Activated naive CD8-positive, alpha-beta T cell treated with anti-CD3 and anti-CD28 coated beads, Interleukin-2, amount 50 U/mL, for 24 hours (primary cell): ENCODE measurements around the gene HES7.

Experiments used
- ATAC-seq: fragments of 150-1000 bp; cut with Tn5 transposase; one replicate; pipeline ENCODE4 v1.10.0; 2021
- DNase-seq: peaks from one replicate; pipeline ENCODE4 v3.0.0; 2021
- H3K27ac Mint-ChIP-seq: one replicate; pipeline ENCODE4 v1.8.0; 2021; ENCODE audit warnings: mild to moderate bottlenecking, mixed read lengths
- H3K27me3 Mint-ChIP-seq: one replicate; pipeline ENCODE4 v1.8.0; 2021; ENCODE audit warnings: mixed read lengths
- H3K36me3 Mint-ChIP-seq: one replicate; pipeline ENCODE4 v1.8.0; 2021; ENCODE audit warnings: low read depth, mixed read lengths
- H3K4me1 Mint-ChIP-seq: one replicate; pipeline ENCODE4 v1.8.0; 2021; ENCODE audit warnings: mixed read lengths
- H3K4me3 Mint-ChIP-seq: one replicate; pipeline ENCODE4 v1.8.0; 2021; ENCODE audit warnings: mild to moderate bottlenecking, moderate library complexity, mixed read lengths
- H3K9me3 Mint-ChIP-seq: one replicate; pipeline ENCODE4 v1.8.0; 2021; ENCODE audit warnings: mixed read lengths

The HES7 gene

DNA sequence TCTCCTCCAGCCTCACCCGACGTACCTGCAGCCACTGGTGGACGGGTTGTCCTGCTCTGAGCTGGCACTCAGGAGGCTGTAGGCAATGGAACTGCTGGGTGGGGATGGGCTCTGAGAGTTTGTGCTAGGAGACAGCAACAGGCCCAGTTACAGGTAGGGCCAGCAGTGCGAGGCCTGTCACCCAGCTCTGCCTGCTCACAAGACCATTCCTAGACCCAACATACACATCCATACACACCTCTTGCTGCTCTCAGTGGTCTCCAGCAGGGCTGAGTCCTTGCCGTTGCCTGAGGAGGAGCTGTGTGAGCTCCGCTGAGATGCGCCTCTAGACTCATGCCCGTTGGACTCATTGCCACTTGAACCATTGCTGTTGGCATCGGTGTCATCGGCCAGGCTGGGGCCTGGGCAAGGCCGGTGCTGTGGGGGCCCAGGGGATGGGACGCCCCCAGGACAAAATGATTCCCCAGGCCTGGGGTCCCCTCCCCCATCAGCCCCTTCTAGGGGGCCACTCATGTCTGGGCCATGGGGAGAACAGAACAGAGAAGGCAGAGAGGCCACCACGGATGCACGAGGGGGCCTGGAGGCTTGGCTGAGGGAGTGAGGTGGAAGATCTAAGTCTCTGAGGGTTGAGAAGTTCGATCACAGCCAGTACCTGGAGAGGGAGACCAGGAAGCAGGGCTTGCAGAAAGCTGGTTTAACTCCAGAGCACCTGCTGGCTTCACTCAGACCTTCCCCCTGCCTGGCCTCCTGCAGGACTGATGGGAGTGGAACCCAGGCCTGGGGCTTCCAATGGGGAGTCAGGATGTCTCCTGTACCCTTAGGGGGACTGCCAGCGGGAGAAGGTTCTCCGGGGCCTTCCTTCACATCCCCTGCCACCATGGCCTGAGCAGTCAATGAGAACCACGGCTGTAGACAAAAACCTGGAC lies 26.6 kb upstream of the HES7 start:
- Mint-ChIP-seq H3K27ac (no peak overlapping the region), H3K4me3 (no peak overlapping the region), H3K36me3 (peaks cover 28% of the 10 kb centered on the region), H3K4me1 (peaks cover 50% of the 10 kb centered on the region), H3K9me3 (no peaks in the 10 kb centered on the region), H3K27me3 (no peaks in the 10 kb centered on the region)
- DNase-seq (no peak), ATAC-seq (no peak)

GRCh38 chr17:8149419-8150193 lies 25.7 kb upstream of the HES7 start:
- H3K36me3 Mint-ChIP-seq = peaks cover 28% of the 10 kb centered on the region
- ATAC-seq (no peak), DNase-seq (no peak)
- peaks cover 42% of the 10 kb centered on the region for H3K4me1 Mint-ChIP-seq
- H3K9me3 Mint-ChIP-seq = no peaks in the 10 kb centered on the region
- no peak overlapping the region for H3K4me3 Mint-ChIP-seq
- H3K27me3 Mint-ChIP-seq = no peaks in the 10 kb centered on the region
- H3K27ac Mint-ChIP-seq = peak overlapping the region; percentile 11

DNA sequence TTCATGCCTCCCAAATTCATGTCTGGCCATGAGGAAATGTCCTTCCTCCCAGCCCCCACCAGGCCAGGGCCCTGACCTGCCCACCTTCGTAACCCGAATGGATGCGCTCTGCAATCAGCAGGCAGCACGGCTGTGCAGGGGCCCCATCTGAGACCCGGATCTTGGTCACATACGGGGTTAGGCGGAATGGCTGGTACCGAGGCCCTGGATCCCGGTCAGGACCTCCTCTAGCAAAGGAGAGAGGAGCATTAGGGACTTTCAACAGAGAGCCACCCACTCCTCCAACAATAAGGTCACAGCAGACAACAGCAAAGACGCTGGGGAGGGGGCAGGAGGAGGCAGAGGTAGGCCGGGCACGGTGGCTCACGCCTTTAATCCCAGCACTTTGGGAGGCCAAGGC lies 24.7 kb upstream of the HES7 start:
- ATAC-seq = no peak

DNA sequence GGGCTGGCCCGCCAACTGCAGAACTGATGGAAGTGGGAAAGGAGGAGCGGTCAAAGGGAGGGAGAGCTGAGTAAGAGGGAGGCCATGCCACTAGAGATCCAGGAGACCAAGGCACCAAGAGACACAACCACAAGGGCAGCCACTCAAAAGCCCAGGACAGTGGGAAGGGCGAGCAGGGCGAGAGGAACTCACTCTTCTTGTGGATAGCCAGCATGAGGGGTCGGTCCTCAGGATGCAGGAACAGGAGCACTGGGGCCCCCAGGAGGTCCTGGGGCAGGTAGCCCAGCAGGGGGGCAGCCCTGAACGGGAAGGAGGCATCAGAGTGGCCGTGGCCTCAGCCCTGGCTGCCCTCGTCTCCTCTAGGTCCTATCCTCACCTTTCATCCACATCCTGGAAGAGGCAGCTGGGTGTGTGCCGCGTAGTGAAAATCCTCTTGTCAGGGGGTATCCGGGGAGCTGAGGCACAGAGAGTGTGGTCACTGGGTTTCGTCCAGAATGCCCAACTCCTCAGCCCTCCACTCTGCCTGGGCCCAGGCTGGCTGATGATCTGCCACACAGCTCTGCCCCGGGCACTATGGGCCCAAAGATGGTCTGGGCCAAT lies 24.0 kb upstream of the HES7 start:
- peaks cover 25% of the 10 kb centered on the region for H3K4me1 Mint-ChIP-seq
- no peaks in the 10 kb centered on the region for H3K27me3 Mint-ChIP-seq
- ATAC-seq (no peak), DNase-seq (no peak)
- H3K36me3 Mint-ChIP-seq = peaks cover 32% of the 10 kb centered on the region
- H3K4me3 Mint-ChIP-seq = no peak overlapping the region
- H3K9me3 Mint-ChIP-seq = no peaks in the 10 kb centered on the region
- H3K27ac Mint-ChIP-seq = no peak overlapping the region

More for the DNA sequence above, 24.7 kb upstream of the HES7 start:
- Mint-ChIP-seq H3K9me3 (no peaks in the 10 kb centered on the region), H3K27me3 (no peaks in the 10 kb centered on the region), H3K36me3 (peaks cover 34% of the 10 kb centered on the region), H3K4me3 (no peak overlapping the region), H3K4me1 (peaks cover 31% of the 10 kb centered on the region), H3K27ac (no peak overlapping the region)
- DNase-seq = no peak

GRCh38 chr17:8147141-8147804 lies 23.4 kb upstream of the HES7 start:
- DNase-seq (no peak), ATAC-seq (no peak)
- Mint-ChIP-seq H3K9me3 (no peaks in the 10 kb centered on the region), H3K4me3 (no peak overlapping the region), H3K36me3 (peaks cover 31% of the 10 kb centered on the region), H3K27ac (no peak overlapping the region), H3K4me1 (peaks cover 18% of the 10 kb centered on the region), H3K27me3 (no peaks in the 10 kb centered on the region)

DNA sequence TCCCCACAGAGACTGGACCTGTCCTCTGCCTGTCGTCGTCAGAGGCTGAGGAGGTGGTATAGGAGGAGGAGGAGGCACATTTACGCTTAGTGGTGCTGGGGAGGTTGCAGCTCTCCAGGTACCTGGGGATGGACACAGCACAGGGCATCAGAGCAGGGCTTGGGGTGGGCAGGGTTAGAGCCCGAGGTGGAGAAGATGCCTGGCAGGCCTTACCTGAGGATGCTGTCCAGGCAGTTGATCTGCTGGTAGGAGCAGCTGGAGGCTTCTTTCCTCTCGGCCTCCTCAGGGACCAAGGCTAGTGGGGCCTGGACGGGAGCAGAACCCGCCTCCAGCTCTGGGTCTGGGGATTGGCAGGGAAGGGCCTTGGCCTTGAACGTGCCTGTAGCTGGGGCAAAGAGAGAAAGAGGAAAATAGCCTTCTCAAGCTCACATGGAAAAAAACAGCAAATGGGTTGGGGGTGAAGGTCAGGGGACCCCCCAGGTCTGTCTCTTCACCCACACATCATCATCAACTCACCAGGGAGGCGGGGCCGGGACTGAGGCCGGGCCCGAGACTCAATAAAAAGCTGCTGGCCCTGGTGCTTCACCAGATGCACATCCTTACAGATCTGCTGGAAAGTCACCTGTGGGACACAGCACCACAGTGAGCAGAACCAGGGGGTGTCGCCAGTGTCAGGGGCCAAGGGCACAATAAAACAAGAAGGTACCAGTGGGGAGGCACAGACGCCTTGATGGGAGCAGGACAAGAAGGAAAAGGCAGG lies 22.7 kb upstream of the HES7 start:
- Mint-ChIP-seq H3K4me1 (peaks cover 14% of the 10 kb centered on the region), H3K27ac (no peak overlapping the region), H3K36me3 (peaks cover 31% of the 10 kb centered on the region), H3K9me3 (no peaks in the 10 kb centered on the region), H3K4me3 (no peak overlapping the region), H3K27me3 (no peaks in the 10 kb centered on the region)
- ATAC-seq (no peak), DNase-seq (no peak)

DNA sequence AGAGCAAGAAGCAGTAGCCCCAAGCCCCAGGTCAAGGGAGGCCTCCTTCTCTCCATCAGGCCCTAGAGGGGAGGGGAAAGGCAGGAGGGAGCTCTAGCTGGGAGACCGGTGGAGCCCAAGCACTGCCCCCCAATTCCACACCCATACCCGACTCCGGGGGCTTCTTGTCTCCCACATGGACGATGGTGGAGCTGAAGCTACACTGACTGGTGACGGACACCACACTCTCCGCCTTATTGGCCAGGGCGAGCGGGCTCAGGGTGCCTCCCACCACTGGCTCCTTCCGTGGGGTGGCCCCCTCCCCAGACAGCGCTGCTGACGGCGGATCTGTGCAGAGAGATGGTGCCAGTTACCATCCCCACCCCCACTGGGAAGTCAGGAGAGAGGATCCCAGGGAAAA lies 21.9 kb upstream of the HES7 start:
- H3K4me1 Mint-ChIP-seq = peaks cover 9% of the 10 kb centered on the region
- no peak overlapping the region for H3K27ac Mint-ChIP-seq
- H3K9me3 Mint-ChIP-seq = no peaks in the 10 kb centered on the region
- H3K27me3 Mint-ChIP-seq = no peaks in the 10 kb centered on the region
- no peak overlapping the region for H3K4me3 Mint-ChIP-seq
- H3K36me3 Mint-ChIP-seq = peaks cover 35% of the 10 kb centered on the region
- no peak for ATAC-seq
- no peak for DNase-seq

DNA sequence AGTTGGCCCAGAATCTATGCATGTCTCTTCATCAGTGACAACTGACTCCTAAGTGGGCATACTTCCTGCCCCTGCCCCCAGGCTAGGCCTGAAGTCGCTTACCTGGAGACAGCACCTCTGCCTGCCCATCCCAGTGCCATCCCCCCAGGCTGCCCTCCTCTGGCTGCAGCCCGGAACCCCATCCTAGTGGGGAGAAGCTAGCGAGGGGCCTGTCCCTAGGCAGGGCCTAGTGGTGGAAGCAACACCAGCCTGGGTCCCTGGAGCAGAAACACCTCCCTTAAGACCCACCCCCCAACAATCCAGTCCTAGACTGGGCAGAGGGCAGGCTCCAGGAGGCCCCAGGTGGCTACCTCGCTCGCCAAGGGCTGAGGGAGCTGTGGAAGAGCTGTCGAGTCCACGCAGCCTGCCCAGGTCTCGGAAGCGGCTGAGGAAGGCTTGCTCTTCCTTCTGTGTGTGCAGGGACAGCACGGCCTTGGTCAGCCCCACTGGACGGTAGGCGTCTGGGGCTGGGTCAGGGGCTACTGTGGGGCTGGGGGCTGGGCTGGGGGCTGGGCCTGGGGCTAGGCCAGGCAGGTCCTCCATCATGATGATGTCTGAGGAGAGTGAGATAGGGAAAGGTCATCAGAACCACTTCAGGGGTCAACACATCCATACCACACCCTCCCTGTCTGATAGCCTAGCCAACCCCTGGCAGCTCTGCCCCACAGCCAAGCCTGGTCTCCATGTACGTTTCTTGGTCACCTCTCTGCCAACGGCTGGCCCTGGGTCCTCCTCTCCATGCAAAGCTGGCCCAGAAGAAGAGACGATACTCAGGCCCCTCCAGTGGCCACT lies 20.7 kb upstream of the HES7 start:
- Mint-ChIP-seq H3K9me3 (no peaks in the 10 kb centered on the region), H3K27ac (no peak overlapping the region), H3K4me3 (no peak overlapping the region), H3K27me3 (no peaks in the 10 kb centered on the region), H3K4me1 (no peaks in the 10 kb centered on the region), H3K36me3 (peaks cover 41% of the 10 kb centered on the region)
- DNase-seq (no peak), ATAC-seq (no peak)

GRCh38 chr17:8143581-8144400 lies 19.9 kb upstream of the HES7 start:
- H3K4me3 Mint-ChIP-seq = no peak overlapping the region
- no peak overlapping the region for H3K27ac Mint-ChIP-seq
- H3K9me3 Mint-ChIP-seq = no peaks in the 10 kb centered on the region

DNA sequence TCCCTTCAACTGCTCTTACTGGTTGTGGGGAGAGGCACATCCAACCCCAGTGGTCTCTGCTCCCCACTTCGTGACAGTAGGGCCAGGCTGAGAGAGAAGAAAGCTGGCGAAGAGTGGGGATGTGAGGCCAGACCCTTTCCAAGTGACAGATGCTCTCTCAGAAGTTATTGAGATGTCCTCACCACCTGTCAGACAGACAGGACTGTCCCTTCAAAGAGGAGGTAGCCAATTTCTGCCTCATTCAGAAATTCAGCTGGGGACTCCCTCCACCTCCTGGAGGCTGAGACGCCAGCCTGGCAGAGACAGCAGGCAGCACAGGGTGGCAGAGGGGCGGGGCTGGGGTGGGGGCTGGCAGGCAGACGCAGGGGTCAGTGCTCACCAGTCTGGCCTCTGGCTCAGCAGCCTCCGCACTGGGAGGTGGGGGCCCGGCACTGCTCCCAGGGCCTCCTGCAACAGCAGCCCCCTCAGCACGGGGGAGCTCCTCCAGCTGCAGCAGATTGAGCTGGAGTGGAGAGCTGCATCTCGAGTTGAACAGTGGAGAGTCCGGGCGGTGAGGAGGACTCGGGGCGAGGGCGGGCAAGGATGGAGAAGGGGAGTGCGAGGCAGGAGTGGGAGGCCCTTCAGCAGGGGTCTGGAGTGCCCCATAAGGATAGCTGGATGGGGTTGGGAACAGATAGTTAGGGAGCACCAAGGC lies 19.1 kb upstream of the HES7 start:
- Mint-ChIP-seq H3K4me1 (no peaks in the 10 kb centered on the region), H3K27ac (no peak overlapping the region), H3K36me3 (peaks cover 34% of the 10 kb centered on the region), H3K27me3 (peaks cover 2% of the 10 kb centered on the region), H3K4me3 (no peak overlapping the region), H3K9me3 (no peaks in the 10 kb centered on the region)
- DNase-seq (no peak), ATAC-seq (no peak)

More at GRCh38 chr17:8143581-8144400, 19.9 kb upstream of the HES7 start:
- ATAC-seq (no peak), DNase-seq (no peak)
- Mint-ChIP-seq H3K36me3 (peaks cover 41% of the 10 kb centered on the region), H3K4me1 (no peaks in the 10 kb centered on the region), H3K27me3 (peaks cover 2% of the 10 kb centered on the region)

GRCh38 chr17:8142158-8142886 lies 18.4 kb upstream of the HES7 start:
- Mint-ChIP-seq H3K9me3 (no peaks in the 10 kb centered on the region), H3K27ac (no peak overlapping the region), H3K4me3 (no peak overlapping the region), H3K36me3 (peaks cover 30% of the 10 kb centered on the region), H3K27me3 (peaks cover 2% of the 10 kb centered on the region), H3K4me1 (no peaks in the 10 kb centered on the region)
- ATAC-seq (no peak), DNase-seq (no peak)

DNA sequence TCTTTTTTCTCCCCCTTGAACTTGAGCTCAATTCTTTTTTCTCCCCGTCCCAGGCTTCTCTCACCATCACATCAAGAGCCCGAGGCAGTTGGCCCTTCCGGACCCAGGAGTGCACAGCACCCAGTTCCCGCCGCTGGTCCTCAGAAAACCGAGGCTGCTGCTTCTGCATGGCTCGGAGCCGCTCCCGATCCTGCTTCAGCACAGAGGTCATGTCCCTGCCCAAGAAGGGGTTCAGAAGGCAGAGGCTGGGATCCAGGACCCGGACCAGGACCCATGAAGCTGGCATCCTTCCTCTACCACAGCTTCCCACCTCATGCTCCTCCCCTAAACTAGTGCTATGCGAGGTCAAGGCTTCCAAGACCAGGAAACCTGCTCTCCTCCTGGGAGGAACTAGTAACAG lies 17.8 kb upstream of the HES7 start:
- peaks cover 30% of the 10 kb centered on the region for H3K36me3 Mint-ChIP-seq
- no peaks in the 10 kb centered on the region for H3K9me3 Mint-ChIP-seq
- DNase-seq = no peak
- H3K27ac Mint-ChIP-seq = no peak overlapping the region
- peaks cover 3% of the 10 kb centered on the region for H3K27me3 Mint-ChIP-seq
- ATAC-seq = no peak
- H3K4me3 Mint-ChIP-seq = no peak overlapping the region
- H3K4me1 Mint-ChIP-seq = peaks cover 1% of the 10 kb centered on the region
